ENCODE measurements around the gene CTNNA3. TPM values are rescaled to one million over a fixed set of nuclear protein-coding genes. Genes with fewer than 3 reads are reported as not detected.

CTNNA3 gene
- total RNA-seq, 6 experiments from 2014 or later: 0.19 to 3.6 (median 1.2) TPM

DNA sequence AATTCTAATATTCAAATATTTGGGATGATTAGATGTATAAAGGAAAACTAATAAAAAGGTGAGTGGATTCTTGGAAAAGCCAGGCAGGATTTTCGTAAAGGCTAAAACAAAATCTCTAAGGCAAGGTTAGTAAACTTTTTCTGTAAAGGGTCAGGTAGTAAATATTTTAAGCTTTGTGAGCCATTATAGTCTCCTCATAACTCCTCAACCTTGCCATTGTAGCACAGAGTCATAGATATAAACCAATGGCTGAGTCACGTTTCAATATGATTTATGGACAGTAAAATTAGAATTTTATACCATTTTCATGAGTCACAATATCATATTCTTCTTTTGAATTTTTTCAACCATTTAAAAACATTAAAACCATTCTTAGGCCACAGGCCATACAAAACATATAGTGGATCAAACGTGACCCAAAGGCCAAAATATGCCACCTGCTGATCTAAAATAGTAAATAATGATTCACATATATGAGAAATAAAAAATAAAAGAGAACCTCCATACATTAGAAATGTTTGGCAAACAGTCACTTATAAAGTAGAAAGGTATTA, 1422.0 kb downstream of the CTNNA3 start:
- intact Hi-C loops (cut with DNase I): no loop called here
- Histone ChIP-seq H3K4me3 (no peak overlapping the region), H3K36me3 (no peaks in the 10 kb centered on the region), H3K4me1 (no peaks in the 10 kb centered on the region), H3K27ac (no peak overlapping the region), H3K27me3 (no peaks in the 10 kb centered on the region), H3K9me3 (no peaks in the 10 kb centered on the region)
- no peak for ATAC-seq
- 72% methylated on average over 3 of the region's 3 CpGs for WGBS (ENCODE audit: insufficient coverage, low coverage, low lambda C conversion rate, missing lambda C conversion rate)
- no peak for DNase-seq
- TF ChIP-seq POLR2A (IDR thresholded peaks at IDR 0.05): no peak
- TF ChIP-seq, protein P1, sequence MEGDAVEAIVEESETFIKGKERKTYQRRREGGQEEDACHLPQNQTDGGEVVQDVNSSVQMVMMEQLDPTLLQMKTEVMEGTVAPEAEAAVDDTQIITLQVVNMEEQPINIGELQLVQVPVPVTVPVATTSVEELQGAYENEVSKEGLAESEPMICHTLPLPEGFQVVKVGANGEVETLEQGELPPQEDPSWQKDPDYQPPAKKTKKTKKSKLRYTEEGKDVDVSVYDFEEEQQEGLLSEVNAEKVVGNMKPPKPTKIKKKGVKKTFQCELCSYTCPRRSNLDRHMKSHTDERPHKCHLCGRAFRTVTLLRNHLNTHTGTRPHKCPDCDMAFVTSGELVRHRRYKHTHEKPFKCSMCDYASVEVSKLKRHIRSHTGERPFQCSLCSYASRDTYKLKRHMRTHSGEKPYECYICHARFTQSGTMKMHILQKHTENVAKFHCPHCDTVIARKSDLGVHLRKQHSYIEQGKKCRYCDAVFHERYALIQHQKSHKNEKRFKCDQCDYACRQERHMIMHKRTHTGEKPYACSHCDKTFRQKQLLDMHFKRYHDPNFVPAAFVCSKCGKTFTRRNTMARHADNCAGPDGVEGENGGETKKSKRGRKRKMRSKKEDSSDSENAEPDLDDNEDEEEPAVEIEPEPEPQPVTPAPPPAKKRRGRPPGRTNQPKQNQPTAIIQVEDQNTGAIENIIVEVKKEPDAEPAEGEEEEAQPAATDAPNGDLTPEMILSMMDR (IDR thresholded peaks at IDR 0.05): no peak

DNA sequence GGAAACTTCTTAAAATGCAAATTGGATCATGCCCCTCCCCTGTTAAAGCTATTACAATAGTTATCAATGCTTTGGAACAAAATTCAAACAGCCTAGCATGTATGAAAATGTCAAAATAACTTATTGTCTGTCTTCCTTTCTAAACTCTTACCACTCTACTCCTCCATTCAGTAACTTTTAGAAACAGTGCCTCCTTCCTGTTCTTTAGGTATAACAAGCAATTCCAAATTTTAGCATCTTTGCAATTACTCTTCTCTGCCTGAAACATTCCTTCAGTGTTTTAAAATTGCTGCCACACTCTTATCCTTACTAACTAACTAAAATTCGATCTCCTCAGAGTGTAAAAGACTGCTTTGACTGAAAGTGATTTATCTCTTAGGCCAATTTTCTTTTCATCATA, 1430.6 kb downstream of the CTNNA3 start:
- no peaks in the 10 kb centered on the region for H3K36me3 ChIP-seq
- ATAC-seq (no peak), DNase-seq (no peak)
- no peaks in the 10 kb centered on the region for H3K9me3 ChIP-seq
- no peak overlapping the region for H3K27ac ChIP-seq
- TF ChIP-seq, protein P1 (IDR thresholded peaks at IDR 0.05): no peak
- TF ChIP-seq POLR2A (IDR thresholded peaks at IDR 0.05): no peak
- intact Hi-C loops (cut with DNase I): no loop called here
- H3K27me3 ChIP-seq: no peaks in the 10 kb centered on the region
- no peak overlapping the region for H3K4me3 ChIP-seq
- no peaks in the 10 kb centered on the region for H3K4me1 ChIP-seq
- WGBS (ENCODE audit: insufficient coverage, low coverage, low lambda C conversion rate, missing lambda C conversion rate): 47% methylated on average over 1 of the region's 1 CpG

DNA sequence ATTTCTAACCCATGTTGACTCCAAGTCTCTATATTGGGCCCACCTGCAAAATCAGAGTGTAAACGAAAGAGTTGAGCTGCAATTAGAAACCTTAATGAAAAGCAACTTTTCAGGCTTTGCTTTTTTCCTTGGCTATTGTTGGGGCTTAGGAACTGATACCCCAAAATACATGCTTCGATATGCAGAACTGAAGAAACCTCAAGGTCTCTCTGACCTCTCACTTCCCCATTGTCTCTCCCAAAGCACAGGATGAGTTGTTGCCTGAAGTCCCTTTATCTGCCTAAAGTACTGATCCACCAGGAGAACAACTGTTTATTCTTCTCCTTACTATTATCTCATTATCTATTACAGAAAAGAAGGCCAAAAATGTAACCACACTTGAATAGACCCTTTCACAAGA, 1436.2 kb downstream of the CTNNA3 start:
- Histone ChIP-seq H3K27me3 (no peaks in the 10 kb centered on the region), H3K27ac (no peak overlapping the region), H3K4me1 (no peaks in the 10 kb centered on the region), H3K36me3 (no peaks in the 10 kb centered on the region), H3K4me3 (no peak overlapping the region), H3K9me3 (no peaks in the 10 kb centered on the region)
- ATAC-seq (no peak), DNase-seq (no peak)
- intact Hi-C loops (cut with DNase I): no loop called here
- WGBS (ENCODE audit: insufficient coverage, low coverage, low lambda C conversion rate, missing lambda C conversion rate): 82% methylated on average over 2 of the region's 2 CpGs
- TF ChIP-seq POLR2A (IDR thresholded peaks at IDR 0.05): no peak
- TF ChIP-seq, protein P1 (IDR thresholded peaks at IDR 0.05): no peak

DNA sequence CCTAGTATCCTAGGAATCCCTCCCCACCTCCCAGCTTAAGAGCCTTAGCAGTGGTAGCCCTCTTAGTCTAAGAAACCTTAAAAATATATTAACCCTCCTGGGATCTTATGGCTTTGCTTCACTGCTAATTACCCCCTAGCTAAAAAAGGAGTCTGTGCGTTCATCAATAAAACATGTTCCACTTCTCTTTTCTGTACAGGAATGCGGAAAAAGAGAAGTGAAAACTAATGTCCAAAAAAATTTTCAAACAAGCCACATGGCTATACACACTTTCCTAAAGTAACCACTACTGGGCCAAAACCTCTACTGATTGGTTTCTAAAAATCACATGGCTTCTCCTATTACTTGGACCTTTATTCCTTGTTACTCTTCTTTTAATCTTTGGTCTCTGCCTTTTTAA, 1437.3 kb downstream of the CTNNA3 start:
- H3K9me3 ChIP-seq: no peaks in the 10 kb centered on the region
- no peak for TF ChIP-seq POLR2A (IDR thresholded peaks at IDR 0.05)
- TF ChIP-seq, protein P1 (IDR thresholded peaks at IDR 0.05): no peak
- H3K4me1 ChIP-seq: no peaks in the 10 kb centered on the region
- no peak for DNase-seq
- intact Hi-C loops (cut with DNase I): no loop called here
- H3K4me3 ChIP-seq: no peak overlapping the region
- no peaks in the 10 kb centered on the region for H3K36me3 ChIP-seq
- no peak overlapping the region for H3K27ac ChIP-seq
- 73% methylated on average over 2 of the region's 2 CpGs for WGBS (ENCODE audit: insufficient coverage, low coverage, low lambda C conversion rate, missing lambda C conversion rate)
- H3K27me3 ChIP-seq: no peaks in the 10 kb centered on the region
- ATAC-seq: no peak

DNA sequence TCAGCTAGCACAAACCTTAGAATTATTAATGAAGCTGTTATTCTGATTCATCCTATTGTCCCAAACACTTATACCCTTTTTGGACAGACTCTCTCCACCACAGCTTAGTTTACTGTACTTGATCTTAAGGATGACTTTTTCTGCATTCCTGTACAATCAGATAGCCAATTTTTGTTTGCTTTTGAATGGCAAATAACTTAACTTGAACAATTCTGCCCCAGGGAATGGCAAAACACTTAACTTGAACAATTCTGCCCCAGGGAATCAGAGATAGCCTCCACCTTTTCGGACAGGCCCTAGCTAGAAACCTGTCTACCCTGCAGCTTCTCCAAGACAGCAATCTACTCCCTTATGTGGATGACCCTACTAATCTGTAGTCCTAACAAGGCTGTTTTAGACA, 1438.2 kb downstream of the CTNNA3 start:
- Histone ChIP-seq H3K4me1 (no peaks in the 10 kb centered on the region), H3K9me3 (no peaks in the 10 kb centered on the region), H3K4me3 (no peak overlapping the region), H3K27me3 (no peaks in the 10 kb centered on the region), H3K36me3 (no peaks in the 10 kb centered on the region), H3K27ac (no peak overlapping the region)
- DNase-seq: no peak
- intact Hi-C loops (cut with DNase I): no loop called here
- TF ChIP-seq, protein P1 (IDR thresholded peaks at IDR 0.05): no peak
- no peak for TF ChIP-seq POLR2A (IDR thresholded peaks at IDR 0.05)
- ATAC-seq: no peak
- WGBS (ENCODE audit: insufficient coverage, low coverage, low lambda C conversion rate, missing lambda C conversion rate): no CpG with 5 or more reads among the region's 1 CpG

Data from right lobe of liver (tissue), 6 donors.